PC-9 (cell line): ENCODE results near the gene KDM6A.
"Not testable (repeated sequence)": the region's sequence is repeated elsewhere in the genome, so short reads cannot be mapped to it uniquely, and the experiment has no call there.

Experiments
- CTCF ChIP-seq: fragments of 200-600 bp; sonication (generic); conservative IDR thresholded peaks from 2 replicates; pipeline ENCODE4 v1.6.1; 2017; ENCODE audit warnings: mixed run types, antibody characterized with exemption, mild to moderate bottlenecking, moderate library complexity
- EZH2 ChIP-seq: fragments of 200-600 bp; sonication (generic); IDR thresholded peaks from 2 replicates; pipeline ENCODE4 v1.8.0; 2017; ENCODE audit warnings: antibody characterized with exemption, low read depth

GRCh38 chrX:44950471-44951366, 77.7 kb downstream of the KDM6A start:
- not testable (repeated sequence) for TF ChIP-seq CTCF, EZH2
